Suprapubic skin (tissue), 4 donors: ENCODE measurements around the gene MED13L.

Experiments
- CTCF ChIP-seq, 2 donors: fragments of 200-600 bp in 1 of 2; fragments of 450-650 bp in 1 of 2; sonication (generic) in 1 of 2; IDR thresholded peaks; one replicate each; pipeline ENCODE4 v1.5.1; 2016 to 2019; ENCODE audit warnings: antibody characterized with exemption in 2 of 2, mild to moderate bottlenecking in 1 of 2, moderate library complexity in 1 of 2
- POLR2A ChIP-seq, 2 donors: fragments of 450-650 bp; IDR thresholded peaks; one replicate each; pipeline ENCODE4 v1.6.1; 2017; ENCODE audit warnings: antibody characterized with exemption in 2 of 2, mild to moderate bottlenecking in 2 of 2, moderate library complexity in 2 of 2
- POLR2AphosphoS5 ChIP-seq, 3 donors: sonication (generic); formaldehyde crosslinking; IDR thresholded peaks; one replicate each; pipeline ENCODE4 v1.6.1; 2017; ENCODE audit warnings: antibody characterized with exemption in 3 of 3

GRCh38 chr12:115998794-115999478, 278.6 kb downstream of the MED13L start:
- TF ChIP-seq POLR2AphosphoS5 (IDR thresholded peaks at IDR 0.05) (no peak), POLR2A (IDR thresholded peaks at IDR 0.05) (no peak), CTCF (IDR thresholded peaks at IDR 0.05) (no peak)
